Activated CD4-positive, alpha-beta T cell treated with anti-CD3 and anti-CD28 coated beads for 36 hours (primary cell): ENCODE results near the gene LARGE1. TPM values are rescaled to one million over a fixed set of nuclear protein-coding genes. Genes with fewer than 3 reads are reported as not detected.

Experiments used
- ATAC-seq: fragments of 200-7000 bp; cut with Tn5 transposase; one replicate; pipeline ENCODE4 v1.10.0; 2021; ENCODE audit warnings: mild to moderate bottlenecking, moderate library complexity
- CTCF ChIA-PET: fragments of 350-600 bp; sonication (Branson Sonifier 250); formaldehyde crosslinking; loops from one replicate; lab custom pipeline; 2021; ENCODE audit warnings: antibody characterized with exemption; lab: Charles Lee
- POLR2A ChIA-PET: fragments of 350-600 bp; sonication (Branson Sonifier 250); formaldehyde crosslinking; loops from one replicate; lab custom pipeline; 2021; ENCODE audit warnings: antibody characterized with exemption, inconsistent platforms; lab: Charles Lee
- DNase-seq: peaks from one replicate; pipeline ENCODE4 v3.0.0-alpha.2; 2020
- H3K27ac Mint-ChIP-seq: one replicate; pipeline ENCODE4 v1.8.0; 2021; ENCODE audit warnings: mixed read lengths
- H3K27me3 Mint-ChIP-seq: one replicate; pipeline ENCODE4 v1.8.0; 2021; ENCODE audit warnings: mixed read lengths
- H3K36me3 Mint-ChIP-seq: one replicate; pipeline ENCODE4 v1.8.0; 2021; ENCODE audit warnings: low read depth, mixed read lengths
- H3K4me1 Mint-ChIP-seq: one replicate; pipeline ENCODE4 v1.8.0; 2021; ENCODE audit warnings: mixed read lengths
- H3K4me3 Mint-ChIP-seq: one replicate; pipeline ENCODE4 v1.8.0; 2021; ENCODE audit warnings: mild to moderate bottlenecking, moderate library complexity, mixed read lengths
- H3K9me3 Mint-ChIP-seq: one replicate; pipeline ENCODE4 v1.8.0; 2021; ENCODE audit warnings: low read depth, mixed read lengths
- intact Hi-C, 2 experiments: fragments of 100-400 bp; cut with DNase I in 1 of 2; cut with micrococcal nuclease in 1 of 2; formaldehyde crosslinking; loops; one replicate each; pipeline versions ENCODE4 v1.14.2 to v1.15.1; 2022 to 2024; cut with DNase I, micrococcal nuclease
- total RNA-seq, 2 experiments: library from RNA; stranded (reverse); gene quantifications; one replicate each; pipeline ENCODE4 v1.2.3, GENCODE V29; 2021

The LARGE1 gene
- total RNA-seq, 2 experiments from 2014 or later = 0.39 to 0.57 TPM

DNA sequence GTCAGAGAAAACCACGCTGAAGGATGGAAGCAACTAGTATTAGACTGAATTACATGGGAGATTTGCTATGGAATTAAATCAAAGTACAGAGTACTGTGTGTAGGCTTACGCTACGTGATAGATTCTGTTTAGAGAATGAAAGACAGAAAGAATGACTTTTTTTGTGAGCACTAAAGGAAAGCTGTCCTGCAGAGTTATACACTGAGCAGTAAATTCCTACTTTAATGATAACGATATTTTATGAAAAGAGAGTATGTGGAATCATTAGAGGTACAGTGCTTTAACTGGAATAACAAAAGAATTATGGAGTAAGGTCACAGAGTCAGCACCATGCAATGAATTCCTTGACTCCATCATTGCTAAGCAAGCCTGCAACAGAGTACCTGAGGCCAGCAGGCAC is 566.8 kb downstream of the LARGE1 start:
- Mint-ChIP-seq H3K36me3 (no peaks in the 10 kb centered on the region), H3K4me1 (no peaks in the 10 kb centered on the region), H3K9me3 (peaks cover 5% of the 10 kb centered on the region), H3K27me3 (no peaks in the 10 kb centered on the region), H3K27ac (no peak overlapping the region), H3K4me3 (no peak overlapping the region)
- ATAC-seq (no peak), DNase-seq (no peak)
- ChIA-PET POLR2A (no interaction called here), CTCF (no interaction called here)
- intact Hi-C loops = no loop called here

DNA sequence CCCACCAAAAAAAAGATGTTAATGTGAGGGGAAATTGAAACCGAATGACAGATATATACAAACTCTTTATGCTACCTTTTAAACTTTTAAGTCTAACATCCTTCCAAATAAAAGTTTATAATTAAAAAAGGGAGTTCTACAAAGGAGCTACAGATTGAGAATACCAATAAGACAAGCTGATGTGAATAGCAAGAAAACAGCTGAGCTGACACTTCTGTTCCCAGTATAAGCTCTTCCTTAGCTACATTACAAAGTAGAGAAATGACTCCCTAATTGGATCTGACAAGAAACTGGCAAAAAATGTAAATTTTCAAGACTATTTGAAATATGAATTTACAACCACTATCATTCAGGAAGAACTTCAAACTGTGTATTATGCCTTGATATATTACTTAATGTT is 567.5 kb downstream of the LARGE1 start:
- Mint-ChIP-seq H3K9me3 (peaks cover 5% of the 10 kb centered on the region), H3K4me1 (no peaks in the 10 kb centered on the region), H3K27ac (no peak overlapping the region), H3K4me3 (no peak overlapping the region), H3K36me3 (no peaks in the 10 kb centered on the region), H3K27me3 (peaks cover under 1% of the 10 kb centered on the region)
- ChIA-PET POLR2A (interaction anchor here (0.6 kb wide), 1 partner anchor 545 kb away, joined by 4 read pairs; no protein-coding TSS in a partner anchor), CTCF (no interaction called here)
- DNase-seq (no peak), ATAC-seq (no peak)
- intact Hi-C loops = no loop called here

DNA sequence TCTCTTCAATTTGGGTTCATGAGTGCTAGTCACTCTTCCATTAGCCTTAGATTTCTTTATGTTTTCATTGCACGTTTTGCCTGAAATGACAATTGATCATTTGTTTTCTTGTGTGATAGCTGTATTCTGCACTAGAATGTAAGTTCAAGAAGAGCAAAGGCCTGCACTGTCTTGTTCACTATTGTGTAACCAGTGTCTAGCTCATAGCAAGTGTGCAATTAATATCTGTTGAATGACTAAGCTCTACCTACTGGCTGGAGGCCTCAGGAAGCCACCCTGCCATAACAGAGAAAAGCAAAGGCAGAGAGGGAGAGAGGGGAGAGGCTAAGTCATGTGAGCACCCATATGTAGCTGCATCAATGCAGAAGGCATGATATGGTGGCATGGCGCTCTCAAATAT is 569.3 kb downstream of the LARGE1 start:
- peaks cover 5% of the 10 kb centered on the region for H3K9me3 Mint-ChIP-seq
- H3K4me1 Mint-ChIP-seq = no peaks in the 10 kb centered on the region
- intact Hi-C loops = no loop called here
- DNase-seq (no peak), ATAC-seq (no peak)
- ChIA-PET POLR2A (no interaction called here), CTCF (no interaction called here)
- no peaks in the 10 kb centered on the region for H3K36me3 Mint-ChIP-seq
- peaks cover 2% of the 10 kb centered on the region for H3K27me3 Mint-ChIP-seq
- H3K27ac Mint-ChIP-seq = no peak overlapping the region
- no peak overlapping the region for H3K4me3 Mint-ChIP-seq

DNA sequence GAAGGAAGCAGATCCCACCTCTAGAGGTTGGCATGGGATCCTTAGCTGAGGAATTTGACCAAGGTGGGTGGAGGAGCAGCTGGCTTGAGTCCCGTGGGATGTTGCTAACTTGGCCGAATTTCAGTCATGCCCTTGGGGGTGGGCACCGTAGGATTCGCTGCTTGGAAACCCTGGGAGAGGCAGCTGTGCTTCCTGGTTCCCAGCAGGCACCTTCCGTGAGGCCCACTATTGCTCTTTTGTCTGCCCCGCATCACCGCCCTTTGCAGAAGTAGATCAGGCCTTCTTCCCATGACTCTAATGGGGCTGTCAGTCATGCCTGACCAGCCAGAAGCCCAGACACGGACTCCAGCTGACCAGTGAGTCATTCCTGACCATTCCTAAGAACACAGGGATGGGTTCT is 569.8 kb downstream of the LARGE1 start:
- Mint-ChIP-seq H3K36me3 (no peaks in the 10 kb centered on the region), H3K4me1 (no peaks in the 10 kb centered on the region), H3K9me3 (peaks cover 5% of the 10 kb centered on the region), H3K27me3 (peaks cover 2% of the 10 kb centered on the region), H3K27ac (no peak overlapping the region), H3K4me3 (no peak overlapping the region)
- ChIA-PET POLR2A (no interaction called here), CTCF (no interaction called here)
- ATAC-seq (no peak), DNase-seq (no peak)
- intact Hi-C loops = no loop called here

DNA sequence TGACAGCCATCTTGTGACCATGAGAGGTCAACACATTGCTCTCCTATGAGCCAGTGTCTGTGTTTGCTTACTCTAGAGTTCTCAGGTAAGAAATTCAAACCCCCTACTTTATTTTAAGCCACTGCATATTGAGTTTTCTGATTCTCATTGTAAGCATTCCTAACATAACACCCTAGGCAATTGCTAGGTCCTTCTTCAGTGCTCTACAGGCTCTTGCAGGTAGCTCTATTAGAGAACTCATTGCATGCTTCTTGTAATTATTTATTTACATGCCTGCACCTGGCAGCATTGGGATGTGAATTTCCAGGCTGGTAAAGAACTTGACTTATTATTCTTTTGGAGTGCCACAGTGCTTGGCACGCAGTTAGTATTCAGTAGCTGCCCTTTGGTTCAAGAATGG is 573.3 kb downstream of the LARGE1 start:
- Mint-ChIP-seq H3K27ac (no peak overlapping the region), H3K27me3 (peaks cover 2% of the 10 kb centered on the region), H3K9me3 (peaks cover 5% of the 10 kb centered on the region), H3K4me3 (no peak overlapping the region), H3K36me3 (no peaks in the 10 kb centered on the region), H3K4me1 (no peaks in the 10 kb centered on the region)
- ATAC-seq = no peak
- POLR2A ChIA-PET = no interaction called here
- intact Hi-C loops = no loop called here
- DNase-seq = no peak
- CTCF ChIA-PET = no interaction called here

DNA sequence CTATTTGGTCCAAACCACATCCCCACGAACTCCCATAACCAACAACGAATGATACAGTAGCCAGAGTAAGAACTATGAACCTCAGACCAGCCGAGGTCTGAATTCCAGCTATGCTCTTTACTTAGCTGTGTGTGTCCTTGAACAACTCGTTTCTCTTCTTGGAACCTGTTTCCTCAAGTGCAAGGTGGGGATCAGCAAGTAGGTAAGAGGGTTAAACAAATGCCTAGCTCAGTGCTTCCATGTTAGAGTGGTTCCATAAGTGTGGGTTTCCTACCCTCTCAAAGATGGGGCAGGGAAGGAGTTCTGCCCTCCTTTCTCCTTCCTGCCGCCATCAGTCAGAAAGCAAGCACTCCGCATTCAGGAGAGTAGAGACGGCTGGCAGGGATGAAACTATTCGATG is 578.7 kb downstream of the LARGE1 start:
- ATAC-seq (no peak), DNase-seq (no peak)
- Mint-ChIP-seq H3K4me1 (no peaks in the 10 kb centered on the region), H3K27ac (no peak overlapping the region), H3K36me3 (no peaks in the 10 kb centered on the region), H3K4me3 (no peak overlapping the region), H3K27me3 (no peaks in the 10 kb centered on the region), H3K9me3 (no peaks in the 10 kb centered on the region)
- intact Hi-C loops = no loop called here
- CTCF ChIA-PET = no interaction called here
- POLR2A ChIA-PET = no interaction called here

DNA sequence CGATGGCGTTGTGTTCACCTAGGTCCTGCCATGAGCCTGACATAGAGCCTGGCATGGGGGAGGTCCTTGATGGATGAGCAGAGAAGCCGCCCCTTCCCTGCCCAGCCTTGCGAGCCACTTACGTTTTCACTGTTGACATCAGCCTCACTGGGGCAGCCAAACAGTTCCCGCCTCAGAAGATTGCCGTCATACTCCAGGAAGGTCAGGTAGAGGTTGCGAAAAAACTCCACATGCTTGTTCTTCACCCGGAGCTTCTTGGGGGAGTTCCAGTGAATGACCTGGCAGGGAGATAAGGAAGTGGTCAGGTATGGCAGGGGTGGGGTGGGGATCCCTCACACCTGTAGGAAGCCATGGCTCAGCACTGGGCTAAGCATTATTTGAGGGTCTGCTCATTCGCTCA is 582.8 kb downstream of the LARGE1 start:
- POLR2A ChIA-PET = no interaction called here
- H3K4me1 Mint-ChIP-seq = no peaks in the 10 kb centered on the region
- H3K4me3 Mint-ChIP-seq = no peak overlapping the region

DNA sequence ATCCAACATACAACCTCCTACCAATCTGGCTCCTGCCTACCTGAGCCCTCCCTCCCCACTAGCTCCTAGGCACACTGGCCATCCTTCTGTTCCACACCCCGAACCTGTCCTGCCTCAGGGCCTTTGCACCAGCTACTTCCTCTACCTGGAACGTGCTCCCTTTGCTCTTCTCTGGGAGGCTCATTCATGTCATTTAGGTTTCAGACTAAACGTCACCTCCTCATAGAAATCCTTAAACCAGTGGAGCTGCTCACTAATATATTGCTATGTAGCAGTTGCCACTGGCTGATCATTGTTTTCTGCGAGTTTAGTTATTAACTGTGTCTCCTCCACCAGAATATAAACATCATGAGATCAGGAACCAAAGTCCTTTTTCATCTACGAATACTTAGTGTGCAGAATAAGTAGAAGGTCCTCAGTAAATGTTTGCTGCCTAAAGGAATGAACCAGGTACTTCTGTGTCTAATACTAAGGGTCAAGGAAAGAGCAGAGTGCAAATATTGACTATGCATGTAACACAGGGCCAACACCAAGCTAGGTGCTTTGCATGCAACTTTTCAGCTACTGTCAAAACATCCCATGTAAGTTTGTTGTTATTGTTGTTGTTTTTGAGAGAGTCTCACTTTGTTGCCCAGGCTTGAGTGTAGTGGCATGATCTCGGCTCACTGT is 584.5 kb downstream of the LARGE1 start:
- DNase-seq (no peak), ATAC-seq (no peak)
- intact Hi-C loops = no loop called here
- CTCF ChIA-PET = no interaction called here
- H3K27me3 Mint-ChIP-seq = peaks cover 3% of the 10 kb centered on the region
- POLR2A ChIA-PET = no interaction called here
- no peak overlapping the region for H3K4me3 Mint-ChIP-seq
- H3K36me3 Mint-ChIP-seq = no peaks in the 10 kb centered on the region
- no peak overlapping the region for H3K27ac Mint-ChIP-seq
- no peaks in the 10 kb centered on the region for H3K4me1 Mint-ChIP-seq
- no peaks in the 10 kb centered on the region for H3K9me3 Mint-ChIP-seq

More for the DNA sequence above, 582.8 kb downstream of the LARGE1 start:
- ATAC-seq = no peak
- no peaks in the 10 kb centered on the region for H3K36me3 Mint-ChIP-seq
- H3K9me3 Mint-ChIP-seq = no peaks in the 10 kb centered on the region
- intact Hi-C loops = no loop called here
- H3K27ac Mint-ChIP-seq = no peak overlapping the region
- H3K27me3 Mint-ChIP-seq = no peaks in the 10 kb centered on the region
- CTCF ChIA-PET = no interaction called here
- DNase-seq = no peak

DNA sequence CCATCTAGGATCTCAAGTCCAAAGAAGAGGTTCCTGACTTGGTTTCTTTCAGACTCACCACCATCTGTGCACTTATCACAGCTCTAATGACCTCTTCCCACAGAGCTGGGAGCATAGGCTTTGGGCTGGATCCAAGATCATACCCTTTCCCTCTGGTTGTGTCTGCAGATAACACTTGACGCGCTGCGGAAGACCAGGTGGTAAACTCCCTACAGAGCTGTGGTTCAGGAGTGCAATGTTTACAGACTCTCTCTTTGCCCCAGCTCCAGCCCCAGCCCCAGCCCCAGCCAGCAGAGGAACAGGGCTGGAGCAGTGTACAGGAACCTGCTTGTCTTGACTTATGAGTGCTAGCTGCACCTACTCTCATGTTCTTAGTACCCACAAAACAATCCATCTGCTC is 587.7 kb downstream of the LARGE1 start:
- no peaks in the 10 kb centered on the region for H3K36me3 Mint-ChIP-seq
- H3K27ac Mint-ChIP-seq = no peak overlapping the region
- ChIA-PET CTCF (interaction anchor here (1.2 kb wide), 1 partner anchor 30 kb away, joined by 3 read pairs; no protein-coding TSS in a partner anchor), POLR2A (no interaction called here)
- ATAC-seq (no peak), DNase-seq (no peak)
- intact Hi-C loops = no loop called here
- peaks cover 3% of the 10 kb centered on the region for H3K27me3 Mint-ChIP-seq
- H3K4me3 Mint-ChIP-seq = no peak overlapping the region
- no peaks in the 10 kb centered on the region for H3K9me3 Mint-ChIP-seq
- H3K4me1 Mint-ChIP-seq = no peaks in the 10 kb centered on the region

DNA sequence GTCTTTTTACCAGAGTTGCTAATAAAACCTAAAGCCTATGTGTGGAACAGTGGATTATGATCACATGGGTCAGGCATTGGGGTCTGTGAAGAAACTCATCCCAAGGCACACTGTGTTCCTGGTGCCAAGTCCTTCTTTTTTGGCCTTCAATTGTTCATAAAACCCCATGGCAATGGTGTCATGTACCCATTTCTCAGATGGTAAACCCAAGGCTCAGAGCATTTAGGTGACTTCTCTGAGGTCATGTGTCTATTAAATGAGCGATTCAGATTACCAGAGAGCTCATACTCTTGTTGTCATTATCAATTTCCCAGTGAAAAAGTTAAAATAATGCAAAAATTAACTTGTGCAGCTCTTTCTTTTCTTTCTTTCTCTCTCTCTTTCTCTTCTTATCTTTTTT is 589.3 kb downstream of the LARGE1 start:
- intact Hi-C loops = no loop called here
- H3K36me3 Mint-ChIP-seq = no peaks in the 10 kb centered on the region
- H3K9me3 Mint-ChIP-seq = no peaks in the 10 kb centered on the region
- POLR2A ChIA-PET = no interaction called here
- H3K27ac Mint-ChIP-seq = no peak overlapping the region
- peaks cover 3% of the 10 kb centered on the region for H3K27me3 Mint-ChIP-seq
- no peaks in the 10 kb centered on the region for H3K4me1 Mint-ChIP-seq
- H3K4me3 Mint-ChIP-seq = no peak overlapping the region
- DNase-seq = no peak
- no peak for ATAC-seq
- CTCF ChIA-PET = no interaction called here

DNA sequence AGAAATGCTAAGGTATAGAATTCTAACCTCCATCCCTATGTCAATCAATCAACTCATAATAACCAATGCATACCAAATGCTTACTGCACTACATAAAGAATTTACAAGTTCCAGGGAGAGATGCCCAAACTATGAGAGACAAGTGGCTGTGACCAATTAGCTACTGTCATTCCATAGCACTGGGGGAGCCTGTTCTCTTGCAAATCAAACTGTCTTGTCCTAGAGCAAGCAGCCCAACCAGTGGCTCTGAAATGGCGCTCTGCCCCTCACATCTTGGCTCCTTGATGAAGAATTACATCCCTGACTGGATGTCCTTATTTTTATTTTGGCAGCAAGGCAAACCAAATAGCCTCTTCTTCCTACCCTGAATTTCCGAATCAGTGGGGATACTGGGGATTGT is 589.7 kb downstream of the LARGE1 start:
- ATAC-seq = no peak
- H3K4me1 Mint-ChIP-seq = no peaks in the 10 kb centered on the region
- CTCF ChIA-PET = interaction anchor here (0.5 kb wide), 1 partner anchor 437 kb away, joined by 3 read pairs; no protein-coding TSS in a partner anchor
- DNase-seq = no peak
- no peaks in the 10 kb centered on the region for H3K9me3 Mint-ChIP-seq
- no peak overlapping the region for H3K4me3 Mint-ChIP-seq
- intact Hi-C loops = no loop called here
- H3K27ac Mint-ChIP-seq = no peak overlapping the region
- POLR2A ChIA-PET = no interaction called here
- H3K36me3 Mint-ChIP-seq = no peaks in the 10 kb centered on the region
- H3K27me3 Mint-ChIP-seq = peaks cover 3% of the 10 kb centered on the region

DNA sequence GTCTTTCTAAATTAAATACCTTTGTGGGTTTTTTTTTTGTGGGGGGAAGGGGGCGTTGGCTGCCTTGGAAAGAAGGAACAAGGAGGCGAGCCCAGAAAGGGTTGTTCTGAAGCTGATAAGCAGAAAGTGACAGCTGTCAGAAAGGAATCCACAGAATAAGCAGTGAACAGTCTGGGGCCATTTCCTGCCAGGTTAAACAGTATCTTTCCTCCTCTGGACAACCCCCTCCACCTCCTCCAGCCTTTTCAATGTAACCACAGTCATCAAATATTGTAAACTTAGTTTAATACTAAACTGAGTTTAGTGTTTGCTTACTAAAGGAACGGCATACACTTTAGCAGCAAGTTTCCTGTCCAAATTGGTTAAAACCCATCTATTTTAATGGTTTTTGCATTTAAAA is 590.9 kb downstream of the LARGE1 start:
- Mint-ChIP-seq H3K4me3 (no peak overlapping the region), H3K36me3 (no peaks in the 10 kb centered on the region), H3K4me1 (no peaks in the 10 kb centered on the region), H3K9me3 (no peaks in the 10 kb centered on the region), H3K27ac (no peak overlapping the region), H3K27me3 (peaks cover 3% of the 10 kb centered on the region)
- no peak for DNase-seq
- ChIA-PET POLR2A (no interaction called here), CTCF (no interaction called here)
- intact Hi-C loops = no loop called here
- ATAC-seq = no peak
